Epithelial cell of esophagus (primary cell): ENCODE data around the gene HES1.

Source experiments
- DNase-seq: peaks from one replicate; pipeline ENCODE4 v3.0.0; 2010; ENCODE audit warnings: low read depth
- H3K4me3 ChIP-seq: 2 replicates; pipeline ENCODE4 v1.5.1; 2011; ENCODE audit warnings: mild to moderate bottlenecking, low read length, control low read depth
- TF ChIP-seq, protein P1 (sequence below): IDR thresholded peaks from 2 replicates; pipeline ENCODE4 v1.5.1; 2011; ENCODE audit warnings: low read depth, mild to moderate bottlenecking, low read length, control low read depth, inconsistent platforms; ENCODE audit not compliant: insufficient read depth; ENCODE audit errors: missing control alignments

Gene HES1

DNA sequence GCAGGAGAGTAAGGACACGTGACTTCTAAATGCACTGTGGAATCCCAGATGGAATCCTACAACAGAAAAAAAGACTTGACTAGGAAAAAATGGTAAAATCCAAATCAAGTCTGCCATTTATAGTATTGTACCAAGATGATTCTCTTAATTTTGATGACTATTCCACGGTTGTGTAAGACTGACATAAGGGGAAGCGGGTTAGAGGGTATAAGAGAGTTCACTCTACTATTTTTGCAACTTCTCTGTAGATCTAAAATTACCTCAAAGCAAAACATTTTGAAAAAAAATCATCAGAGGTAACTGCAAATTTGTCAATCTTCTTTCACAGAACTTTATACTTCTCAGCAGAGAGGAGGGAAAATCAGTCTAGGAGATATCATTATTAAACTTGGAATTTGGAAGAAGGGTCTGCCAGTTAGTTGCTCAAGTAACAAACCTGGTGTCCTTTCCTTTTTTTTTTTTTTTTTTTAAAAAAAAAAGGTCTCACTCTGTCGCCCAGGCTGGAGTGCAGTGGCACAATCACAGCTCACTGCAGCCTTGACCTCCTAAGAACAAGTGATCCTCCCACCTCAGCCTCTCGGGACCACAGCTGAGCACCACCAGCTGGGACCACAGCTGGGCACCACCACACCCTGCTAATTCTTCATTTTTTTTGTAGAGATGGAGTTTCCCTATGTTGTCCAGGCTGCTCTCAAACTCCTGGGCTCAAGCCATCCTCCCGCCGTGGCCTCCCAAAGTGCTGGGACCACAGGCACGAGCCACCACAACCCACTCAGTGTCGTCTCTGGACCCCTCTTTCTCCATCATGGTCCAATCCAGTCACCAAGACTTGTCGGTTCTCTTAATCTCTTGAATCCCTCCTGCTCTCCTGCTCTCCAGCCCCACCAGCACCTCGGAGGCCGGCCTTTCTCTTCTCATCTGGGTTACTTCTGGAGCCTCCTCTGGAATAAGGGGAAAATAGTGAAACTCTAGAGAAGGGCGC is 14.9 kb upstream of the HES1 start:
- H3K4me3 ChIP-seq = no peak overlapping the region
- no peak for DNase-seq
- TF ChIP-seq, protein P1, sequence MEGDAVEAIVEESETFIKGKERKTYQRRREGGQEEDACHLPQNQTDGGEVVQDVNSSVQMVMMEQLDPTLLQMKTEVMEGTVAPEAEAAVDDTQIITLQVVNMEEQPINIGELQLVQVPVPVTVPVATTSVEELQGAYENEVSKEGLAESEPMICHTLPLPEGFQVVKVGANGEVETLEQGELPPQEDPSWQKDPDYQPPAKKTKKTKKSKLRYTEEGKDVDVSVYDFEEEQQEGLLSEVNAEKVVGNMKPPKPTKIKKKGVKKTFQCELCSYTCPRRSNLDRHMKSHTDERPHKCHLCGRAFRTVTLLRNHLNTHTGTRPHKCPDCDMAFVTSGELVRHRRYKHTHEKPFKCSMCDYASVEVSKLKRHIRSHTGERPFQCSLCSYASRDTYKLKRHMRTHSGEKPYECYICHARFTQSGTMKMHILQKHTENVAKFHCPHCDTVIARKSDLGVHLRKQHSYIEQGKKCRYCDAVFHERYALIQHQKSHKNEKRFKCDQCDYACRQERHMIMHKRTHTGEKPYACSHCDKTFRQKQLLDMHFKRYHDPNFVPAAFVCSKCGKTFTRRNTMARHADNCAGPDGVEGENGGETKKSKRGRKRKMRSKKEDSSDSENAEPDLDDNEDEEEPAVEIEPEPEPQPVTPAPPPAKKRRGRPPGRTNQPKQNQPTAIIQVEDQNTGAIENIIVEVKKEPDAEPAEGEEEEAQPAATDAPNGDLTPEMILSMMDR = no peak

DNA sequence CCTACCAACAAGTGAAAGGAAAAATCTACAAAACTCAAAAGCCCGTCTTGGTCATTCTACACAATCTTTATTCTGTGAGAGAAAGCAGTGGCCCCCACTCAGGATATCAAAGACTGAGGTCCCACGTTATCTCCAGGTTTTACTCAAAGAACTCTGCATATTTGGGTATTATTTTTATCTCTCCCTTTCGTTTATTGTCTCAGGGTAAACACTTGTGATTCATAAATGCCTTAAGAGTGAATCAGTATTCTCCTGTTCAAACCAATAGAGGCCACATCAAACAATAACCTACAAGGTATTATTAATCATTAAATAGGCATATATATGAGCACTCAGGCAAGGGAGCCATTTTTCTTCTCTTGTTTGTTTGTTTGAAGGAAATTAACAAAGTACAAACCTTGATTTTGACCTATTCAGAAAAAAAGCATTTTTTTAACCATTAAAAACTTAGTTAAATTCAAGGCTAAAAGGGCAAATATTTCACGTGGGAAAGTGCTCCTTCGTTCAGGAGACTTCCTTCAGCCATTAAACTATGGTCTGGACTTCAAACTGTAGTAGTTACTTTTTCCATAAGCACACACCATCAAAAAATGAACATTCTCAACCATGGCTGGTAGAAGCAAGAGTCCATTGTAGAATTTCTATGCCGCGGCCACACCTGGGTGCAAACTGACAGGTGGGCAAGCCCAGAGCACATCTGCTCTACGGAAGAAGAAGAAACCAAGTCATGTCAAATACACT is 13.9 kb upstream of the HES1 start:
- TF ChIP-seq, protein P1 = no peak
- peak; percentile 79 for DNase-seq
- H3K4me3 ChIP-seq = no peak overlapping the region

- no peak overlapping the region for H3K4me3 ChIP-seq
- TF ChIP-seq, protein P1 = no peak
- no peak for DNase-seq
Measured at GRCh38 chr3:194123726-194124125, 12.2 kb upstream of the HES1 start.

- DNase-seq = no peak
- no peak overlapping the region for H3K4me3 ChIP-seq
- TF ChIP-seq, protein P1 = no peak
Measured at GRCh38 chr3:194124193-194124592, 11.8 kb upstream of the HES1 start.

- TF ChIP-seq, protein P1 = no peak
- H3K4me3 ChIP-seq = no peak overlapping the region
- DNase-seq = no peak
Measured at GRCh38 chr3:194125442-194125841, 10.5 kb upstream of the HES1 start.

GRCh38 chr3:194126790-194127189 is 9.2 kb upstream of the HES1 start:
- no peak overlapping the region for H3K4me3 ChIP-seq
- TF ChIP-seq, protein P1 = no peak
- DNase-seq = no peak
